K562 (cell line): ENCODE results near the gene LYRM7. TPM values are rescaled to one million over a fixed set of nuclear protein-coding genes. Genes with fewer than 3 reads are reported as not detected.

ENCODE experiments used
- CBFA2T3 ChIP-seq: fragments of 450-650 bp; IDR thresholded peaks from 2 replicates; pipeline ENCODE4 v1.6.1; 2017
- CREB3L1 ChIP-seq: fragments of 450-650 bp; IDR thresholded peaks from 2 replicates; pipeline ENCODE4 v1.6.1; 2014; ENCODE audit warnings: low read depth, mild to moderate bottlenecking, moderate library complexity, borderline replicate concordance
- CSDE1 ChIP-seq, 2 experiments: fragments of 450-650 bp; IDR thresholded peaks; 2 replicates each; pipeline ENCODE4 v1.6.1; 2016; ENCODE audit warnings: mild to moderate bottlenecking in 1 of 2
- ERF ChIP-seq: fragments of 450-650 bp; formaldehyde crosslinking; IDR thresholded peaks from 2 replicates; pipeline ENCODE4 v1.4.0; 2020; ENCODE audit warnings: mild to moderate bottlenecking, mixed read lengths
- HNRNPK ChIP-seq: fragments of 200-400 bp; formaldehyde crosslinking; IDR thresholded peaks from one replicate; pipeline ENCODE4 v1.6.1; 2018; ENCODE audit warnings: mild to moderate bottlenecking, low read depth, low read length; ENCODE audit not compliant: poor library complexity, severe bottlenecking
- HNRNPLL ChIP-seq: fragments of 200-400 bp; formaldehyde crosslinking; IDR thresholded peaks from 2 replicates; pipeline ENCODE4 v1.6.1; 2017; ENCODE audit warnings: low read length, low read depth, mild to moderate bottlenecking; ENCODE audit not compliant: poor library complexity, severe bottlenecking
- KHSRP ChIP-seq: fragments of 450-650 bp; IDR thresholded peaks from 2 replicates; pipeline ENCODE4 v1.6.1; 2017
- MAFK ChIP-seq: IDR thresholded peaks from 2 replicates; pipeline ENCODE4 v1.6.1; 2011; ENCODE audit warnings: low read length, improper control_type of control experiment
- MEF2A ChIP-seq: IDR thresholded peaks from 2 replicates; pipeline ENCODE4 v1.6.1; 2011; ENCODE audit warnings: low read depth, mild to moderate bottlenecking, low read length, moderate library complexity; ENCODE audit not compliant: control insufficient read depth
- MEF2D ChIP-seq: conservative IDR thresholded peaks from 2 replicates; pipeline ENCODE4 v1.6.1; 2016; ENCODE audit warnings: low read depth, missing genetic modification characterization, missing compliant biosample characterization
- MIER1 ChIP-seq: fragments of 450-650 bp; IDR thresholded peaks from 2 replicates; pipeline ENCODE4 v1.6.1; 2016; ENCODE audit warnings: antibody characterized with exemption, mild to moderate bottlenecking, low read depth
- NR2C1 ChIP-seq, 2 experiments: fragments of 450-650 bp; IDR thresholded peaks; 2 replicates each; pipeline ENCODE4 v1.6.1; 2017; ENCODE audit warnings: mild to moderate bottlenecking in 2 of 2, antibody characterized with exemption in 1 of 2, inconsistent platforms in 1 of 2, missing compliant biosample characterization in 1 of 2, missing genetic modification characterization in 1 of 2
- PHF8 ChIP-seq: fragments of 200-600 bp; sonication (generic); IDR thresholded peaks from 2 replicates; pipeline ENCODE4 v1.6.1; 2012; ENCODE audit warnings: mixed run types, mild to moderate bottlenecking, inconsistent platforms, low read length, moderate library complexity, borderline replicate concordance
- POLR2AphosphoS5 ChIP-seq: IDR thresholded peaks from 2 replicates; pipeline ENCODE4 v1.6.1; 2011; ENCODE audit warnings: mild to moderate bottlenecking, low read depth, low read length, moderate library complexity; ENCODE audit not compliant: control insufficient read depth, insufficient read depth
- RAD51 ChIP-seq: fragments of 450-650 bp; IDR thresholded peaks from 2 replicates; pipeline ENCODE4 v1.7.1; 2016; ENCODE audit warnings: low read depth, mild to moderate bottlenecking, borderline replicate concordance
- RB1 ChIP-seq: fragments of 450-650 bp; IDR thresholded peaks from 2 replicates; pipeline ENCODE4 v1.6.1; 2017; ENCODE audit warnings: low read depth, mild to moderate bottlenecking
- RFX5 ChIP-seq: IDR thresholded peaks from 2 replicates; pipeline ENCODE4 v1.6.1; 2011; ENCODE audit warnings: low read depth, mild to moderate bottlenecking, improper control_type of control experiment, low read length
- RNF219 ChIP-seq: fragments of 250-450 bp; sonication (Bioruptor Pico); IDR thresholded peaks from 2 replicates; pipeline ENCODE4 v1.5.0; 2022; ENCODE audit warnings: mild to moderate bottlenecking
- SIN3B ChIP-seq: fragments of 450-650 bp; IDR thresholded peaks from 2 replicates; pipeline ENCODE4 v1.6.1; 2017; ENCODE audit warnings: low read depth, mild to moderate bottlenecking, moderate library complexity
- U2AF1 ChIP-seq: fragments of 200-400 bp; formaldehyde crosslinking; optimal IDR thresholded peaks from 2 replicates; pipeline ENCODE3; 2017; ENCODE audit warnings: mild to moderate bottlenecking, low read depth, low read length, moderate library complexity
- ZBTB9 ChIP-seq: fragments of 450-650 bp; formaldehyde crosslinking; IDR thresholded peaks from 2 replicates; pipeline ENCODE4 v1.4.0; 2020; ENCODE audit warnings: mild to moderate bottlenecking, moderate library complexity
- ZNF655 ChIP-seq: fragments of 250-450 bp; sonication (Bioruptor Pico); IDR thresholded peaks from 2 replicates; pipeline ENCODE4 v1.5.0; 2021
- ZSCAN32 ChIP-seq: fragments of 450-650 bp; formaldehyde crosslinking; IDR thresholded peaks from 2 replicates; pipeline ENCODE4 v1.4.0; 2020; ENCODE audit warnings: mild to moderate bottlenecking, moderate library complexity
- polyA plus RNA-seq, 8 experiments: library from polyadenylated mRNA; depleted of rRNA in 4 of 8; stranded (reverse) in 5 of 8; unstranded in 3 of 8; fragments of >200 nt; fragmentation: Nextera tagmentation in 2 of 8; fragmentation: Illumina TruSeq in 1 of 8; extraction: Ambion mirVana in 2 of 8; extraction: Trizol in 1 of 8; gene quantifications; 2 replicates each; pipeline versions ENCODE4 v1.2.1 to v1.2.3, GENCODE V29; 2011 to 2014; ENCODE audit warnings: inconsistent platforms in 1 of 8, missing spikeins in 1 of 8
- total RNA-seq, 7 experiments: library from RNA; depleted of rRNA in 6 of 7; stranded (reverse); fragments of >200 nt in 6 of 7; fragmentation: Illumina TruSeq in 2 of 7; extraction: Trizol in 2 of 7; gene quantifications; 2 replicates each; pipeline versions ENCODE4 v1.2.1 to v1.2.3, GENCODE V29; 2011 to 2021; ENCODE audit warnings: low replicate concordance in 1 of 7

The LYRM7 gene
- total and polyA plus RNA-seq, 9 of the 15 experiments (the other 6 are each of a cell fraction or from before 2014, with no cell fraction given), result 16.2 to 70.1 (median 33.3) TPM

GRCh38 chr5:131170540-131171275, at the start of gene LYRM7 (continued):
- TF ChIP-seq ZBTB9 (CRISPR knock-in tag), result no peak
- TF ChIP-seq HNRNPK, result no peak
- TF ChIP-seq NR2C1 (IDR thresholded peaks at IDR 0.05), result peak; percentile 66
- peak; percentile 43 for TF ChIP-seq NR2C1 (tag; IDR thresholded peaks at IDR 0.05)
- no peak for TF ChIP-seq U2AF1
- TF ChIP-seq PHF8, result peak; percentile 75
- TF ChIP-seq MEF2D (tag), result no peak
- 0 out of 2 replicates have a peak, but pooled peaks have one; percentile 19 for TF ChIP-seq MIER1
- no peak for TF ChIP-seq MAFK
- TF ChIP-seq RAD51, result 0 out of 2 replicates have a peak, but pooled peaks have one; percentile 16
- peak; percentile 72 for TF ChIP-seq CREB3L1
- TF ChIP-seq RNF219 (CRISPR knock-in tag), result no peak
- TF ChIP-seq CBFA2T3, result no peak
- no peak for TF ChIP-seq ZSCAN32 (CRISPR knock-in tag)
- TF ChIP-seq HNRNPLL, result peak; percentile 63
- no peak; the same call in 1 of the 2 replicates for TF ChIP-seq RB1
- TF ChIP-seq KHSRP, result 0 out of 2 replicates have a peak, but pooled peaks have one; percentile 37
- TF ChIP-seq SIN3B, result peak; percentile 40
- TF ChIP-seq ERF, result no peak
- peak; percentile 73 for TF ChIP-seq POLR2AphosphoS5
- no peak for TF ChIP-seq MEF2A
- no peak for TF ChIP-seq ZNF655 (CRISPR knock-in tag)
- TF ChIP-seq RFX5, result no peak
- TF ChIP-seq CSDE1 (IDR thresholded peaks at IDR 0.05), result no peak
